DMS 273 (cell line): ENCODE results near the gene PDZRN3.

Source experiments
- DNase-seq: peaks from one replicate; lab custom pipeline; 2025; ENCODE audit not compliant: unreplicated experiment; lab: John Stamatoyannopoulos, UW

Gene PDZRN3

GRCh38 chr3:73432023-73432705, 192.6 kb downstream of the PDZRN3 start:
- DNase-seq, result peak; percentile 60

- DNase-seq, result no peak
Measured at GRCh38 chr3:73431183-73431900, 193.4 kb downstream of the PDZRN3 start.

GRCh38 chr3:73427048-73427706, 197.6 kb downstream of the PDZRN3 start:
- DNase-seq, result no peak

- no peak for DNase-seq
Measured at GRCh38 chr3:73426606-73427005, 198.1 kb downstream of the PDZRN3 start.

- DNase-seq, result no peak
Measured at GRCh38 chr3:73423116-73423515, 201.6 kb downstream of the PDZRN3 start.

- no peak for DNase-seq
Measured at GRCh38 chr3:73422571-73422970, 202.2 kb downstream of the PDZRN3 start.

GRCh38 chr3:73419942-73420341, 204.8 kb downstream of the PDZRN3 start:
- DNase-seq, result no peak

GRCh38 chr3:73419179-73419803, 205.4 kb downstream of the PDZRN3 start:
- no peak for DNase-seq

- DNase-seq, result no peak
Measured at GRCh38 chr3:73418681-73419080, 206.1 kb downstream of the PDZRN3 start.

- no peak for DNase-seq
Measured at GRCh38 chr3:73415118-73415517, 209.6 kb downstream of the PDZRN3 start.

GRCh38 chr3:73413619-73414018, 211.1 kb downstream of the PDZRN3 start:
- no peak for DNase-seq

GRCh38 chr3:73411993-73412392, 212.7 kb downstream of the PDZRN3 start:
- DNase-seq, result no peak

GRCh38 chr3:73411545-73411944, 213.2 kb downstream of the PDZRN3 start:
- DNase-seq, result no peak

GRCh38 chr3:73409138-73409763, 215.5 kb downstream of the PDZRN3 start:
- no peak for DNase-seq

GRCh38 chr3:73408634-73409033, 216.1 kb downstream of the PDZRN3 start:
- no peak for DNase-seq

- no peak for DNase-seq
Measured at GRCh38 chr3:73407577-73407976, 217.2 kb downstream of the PDZRN3 start.

GRCh38 chr3:73405853-73406252, 218.9 kb downstream of the PDZRN3 start:
- no peak for DNase-seq

GRCh38 chr3:73405000-73405399, 219.7 kb downstream of the PDZRN3 start:
- no peak for DNase-seq

GRCh38 chr3:73404435-73404834, 220.3 kb downstream of the PDZRN3 start:
- DNase-seq, result no peak

GRCh38 chr3:73403444-73403843, 221.3 kb downstream of the PDZRN3 start:
- DNase-seq, result no peak

GRCh38 chr3:73401616-73402279, 223.0 kb downstream of the PDZRN3 start:
- DNase-seq, result no peak
